ENCODE data around the gene DIPK2A. TPM values are rescaled to one million over a fixed set of nuclear protein-coding genes. Genes with fewer than 3 reads are reported as not detected.

Gene DIPK2A
- polyA plus RNA-seq, 1 of the 3 experiments (the other 2 are of a cell fraction): 0.03 TPM

- H3K27me3 ChIP-seq (ENCODE audit: insufficient read depth): peaks cover 22% of the 10 kb centered on the region
- peaks cover 0 to 6% of the 10 kb centered on the region in 2 experiments; a peak in 1 of 4 replicates for H3K4me1 ChIP-seq (ENCODE audit: control insufficient read depth in 1 of 2, insufficient read depth in 2 of 2, low read depth in 1 of 2, low read length in 1 of 2)
- H3K9ac ChIP-seq: no peak overlapping the region
- no peaks in the 10 kb centered on the region for H4K20me1 ChIP-seq (ENCODE audit: insufficient read depth)
- POLR2A ChIA-PET: no interaction called here
- no peaks in the 10 kb centered on the region for H3F3A ChIP-seq (replicated peaks; ENCODE audit: insufficient read depth)
- H3K79me2 ChIP-seq (ENCODE audit: insufficient read depth): no peaks in the 10 kb centered on the region
- no peak overlapping the region for H3K27ac ChIP-seq (ENCODE audit: low read depth in 2 of 2, low read length in 1 of 2)
- peak overlapping the region; percentile 48 to 87 for H3K4me3 ChIP-seq (ENCODE audit: low read depth in 2 of 2, low read length in 1 of 2)
- TF ChIP-seq REST (IDR thresholded peaks at IDR 0.05; ENCODE audit: low read depth, low read length): no peak
- TF ChIP-seq TCF12 (IDR thresholded peaks at IDR 0.05): no peak
- no peaks in the 10 kb centered on the region for H3K36me3 ChIP-seq (replicated peaks in 1 of 2; ENCODE audit: control insufficient read depth in 1 of 2, insufficient read depth in 2 of 2, low read length in 1 of 2)
- H3K9me2 ChIP-seq: no peaks in the 10 kb centered on the region
- peak overlapping the region; percentile 91 for H2AFZ ChIP-seq (ENCODE audit: low read depth)
- no peaks in the 10 kb centered on the region for H3K9me3 ChIP-seq
- peak; percentile 60 for DNase-seq
- H3K4me2 ChIP-seq: peak overlapping the region; percentile 85
- 3% methylated on average over 36 of the region's 83 CpGs for WGBS (ENCODE audit: low lambda C conversion rate)
- CTCF ChIA-PET: interaction anchor here (1.1 to 1.6 kb wide), 2 partner anchors 12 to 20 kb away, joined by 3 to 7 read pairs; no protein-coding TSS in a partner anchor
Measured at GRCh38 chr3:143972505-143973258, 1.1 kb downstream of the DIPK2A start.

GRCh38 chr3:143973259-143974021 lies 1.8 kb downstream of the DIPK2A start:
- H3K27ac ChIP-seq (ENCODE audit: low read depth in 2 of 2, low read length in 1 of 2): no peak overlapping the region
- CTCF ChIA-PET: no interaction called here

More at GRCh38 chr3:143973259-143974021, 1.8 kb downstream of the DIPK2A start:
- peaks cover 0 to 6% of the 10 kb centered on the region in 2 experiments; a peak in 1 of 4 replicates for H3K4me1 ChIP-seq (ENCODE audit: control insufficient read depth in 1 of 2, insufficient read depth in 2 of 2, low read depth in 1 of 2, low read length in 1 of 2)
- 7% methylated on average over 28 of the region's 28 CpGs for WGBS (ENCODE audit: low lambda C conversion rate)
- H3K36me3 ChIP-seq (replicated peaks in 1 of 2; ENCODE audit: control insufficient read depth in 1 of 2, insufficient read depth in 2 of 2, low read length in 1 of 2): no peaks in the 10 kb centered on the region
- no peaks in the 10 kb centered on the region for H4K20me1 ChIP-seq (ENCODE audit: insufficient read depth)
- no peaks in the 10 kb centered on the region for H3K9me3 ChIP-seq
- H2AFZ ChIP-seq (ENCODE audit: low read depth): peak overlapping the region; percentile 91; the same call in 1 of the 2 replicates
- POLR2A ChIA-PET: no interaction called here
- peaks cover 22% of the 10 kb centered on the region for H3K27me3 ChIP-seq (ENCODE audit: insufficient read depth)
- peak; percentile 28; the same call in 1 of the 2 replicates for TF ChIP-seq CTCF (IDR thresholded peaks at IDR 0.05)
- TF ChIP-seq NRF1 (IDR thresholded peaks at IDR 0.05; ENCODE audit: low read depth, low read length): no peak
- H3K79me2 ChIP-seq (ENCODE audit: insufficient read depth): no peaks in the 10 kb centered on the region
- H3F3A ChIP-seq (replicated peaks; ENCODE audit: insufficient read depth): no peaks in the 10 kb centered on the region
- no peak overlapping the region for H3K9ac ChIP-seq
- no peak for DNase-seq
- H3K4me2 ChIP-seq: peak overlapping the region; percentile 85
- H3K9me2 ChIP-seq: no peaks in the 10 kb centered on the region
- H3K4me3 ChIP-seq (ENCODE audit: low read depth in 2 of 2, low read length in 1 of 2): peak overlapping the region in 1 of 2 experiments; percentile 87; a peak in 2 of 4 replicates
